Thoracic aorta (tissue), 2 donors: ENCODE data around the gene DAB2IP. TPM values are rescaled to one million over a fixed set of nuclear protein-coding genes. Genes with fewer than 3 reads are reported as not detected.

Experiments
- ATAC-seq: fragments of 150-250 bp; one replicate; pipeline ENCODE4 v1.8.0; 2017; ENCODE audit warnings: low read depth; ENCODE audit not compliant: insufficient number of reproducible peaks, low FRiP score
- DNase-seq: peaks from one replicate; pipeline ENCODE4 v3.0.0-alpha.2; 2020; ENCODE audit warnings: low spot score
- H3K27ac ChIP-seq, 2 donors: fragments of 200-600 bp; sonication (generic); 1 replicate in 1 of 2; 2 replicates in 1 of 2; pipeline ENCODE4 v1.5.1; 2016; ENCODE audit warnings: mild to moderate bottlenecking in 2 of 2, moderate library complexity in 2 of 2
- H3K27me3 ChIP-seq: fragments of 200-600 bp; sonication (generic); replicated peaks from 2 replicates; pipeline ENCODE4 v1.6.0; 2016; ENCODE audit warnings: mild to moderate bottlenecking; ENCODE audit not compliant: insufficient read depth
- H3K36me3 ChIP-seq: fragments of 200-600 bp; sonication (generic); one replicate; pipeline ENCODE4 v1.5.1; 2016
- H3K4me1 ChIP-seq, 2 donors: fragments of 200-600 bp; sonication (generic); 1 replicate in 1 of 2; 2 replicates in 1 of 2; pipeline versions ENCODE4 v1.5.1 to v1.6.0; 2016; ENCODE audit warnings: low read depth in 2 of 2, mild to moderate bottlenecking in 1 of 2; ENCODE audit not compliant: control insufficient read depth in 1 of 2
- H3K4me3 ChIP-seq: fragments of 200-600 bp; sonication (generic); 2 replicates; pipeline ENCODE4 v1.5.1; 2016; ENCODE audit warnings: mild to moderate bottlenecking
- H3K9me3 ChIP-seq: fragments of 200-600 bp; sonication (generic); 2 replicates; pipeline ENCODE4 v1.5.1; 2016
- CTCF ChIP-seq: fragments of 200-600 bp; sonication (generic); IDR thresholded peaks from one replicate; pipeline ENCODE4 v1.5.1; 2019; ENCODE audit warnings: antibody characterized with exemption
- total RNA-seq, 2 donors: library from RNA; depleted of rRNA; stranded (reverse); fragments of >200 nt; gene quantifications; one replicate each; pipeline versions ENCODE4 v1.1.0 to v1.2.3, GENCODE V29; 2016

The DAB2IP gene
- total RNA-seq, 2 donors from 2014 or later = 87.4 to 104 TPM

- Histone ChIP-seq H3K36me3 (no peaks in the 10 kb centered on the region), H3K4me1 (peaks cover 3 to 34% of the 10 kb centered on the region in 2 donors), H3K9me3 (no peaks in the 10 kb centered on the region), H3K4me3 (no peak overlapping the region), H3K27me3 (no peaks in the 10 kb centered on the region), H3K27ac (no peak overlapping the region)
- DNase-seq = no peak
- no peak for TF ChIP-seq CTCF
- ATAC-seq = no peak
These were observed 8.9 kb downstream of the DAB2IP start for GRCh38 chr9:121660367-121660766.

- TF ChIP-seq CTCF = no peak
- ATAC-seq (no peak), DNase-seq (no peak)
- Histone ChIP-seq H3K27me3 (no peaks in the 10 kb centered on the region), H3K4me3 (no peak overlapping the region), H3K27ac (no peak overlapping the region), H3K4me1 (peaks cover 3 to 34% of the 10 kb centered on the region in 2 donors), H3K36me3 (no peaks in the 10 kb centered on the region), H3K9me3 (no peaks in the 10 kb centered on the region)
These were observed 9.4 kb downstream of the DAB2IP start for GRCh38 chr9:121660876-121661275.

GRCh38 chr9:121661328-121661727 is 9.9 kb downstream of the DAB2IP start:
- no peak for ATAC-seq
- no peak for DNase-seq
- Histone ChIP-seq H3K36me3 (no peaks in the 10 kb centered on the region), H3K4me3 (no peak overlapping the region), H3K4me1 (peaks cover 3 to 34% of the 10 kb centered on the region in 2 donors), H3K27me3 (no peaks in the 10 kb centered on the region), H3K27ac (no peak overlapping the region), H3K9me3 (no peaks in the 10 kb centered on the region)
- no peak for TF ChIP-seq CTCF

GRCh38 chr9:121662359-121662758 is 10.9 kb downstream of the DAB2IP start:
- no peaks in the 10 kb centered on the region for H3K36me3 ChIP-seq
- TF ChIP-seq CTCF = no peak
- no peak for DNase-seq
- H3K4me1 ChIP-seq = peaks cover 3 to 30% of the 10 kb centered on the region in 2 donors
- H3K9me3 ChIP-seq = no peaks in the 10 kb centered on the region
- no peak overlapping the region for H3K27ac ChIP-seq
- H3K4me3 ChIP-seq = no peak overlapping the region
- no peak for ATAC-seq
- no peaks in the 10 kb centered on the region for H3K27me3 ChIP-seq

- no peaks in the 10 kb centered on the region for H3K9me3 ChIP-seq
- H3K27me3 ChIP-seq = no peaks in the 10 kb centered on the region
- H3K36me3 ChIP-seq = no peaks in the 10 kb centered on the region
- DNase-seq = no peak
- no peak overlapping the region for H3K4me3 ChIP-seq
- TF ChIP-seq CTCF = no peak
- no peak overlapping the region for H3K27ac ChIP-seq
- no peak for ATAC-seq
- H3K4me1 ChIP-seq = peaks cover 3 to 23% of the 10 kb centered on the region in 2 donors
These were observed 11.6 kb downstream of the DAB2IP start for GRCh38 chr9:121662891-121663580.
